Colonic mucosa (tissue), 4 donors: ENCODE measurements around the gene BTNL8. TPM values are rescaled to one million over a fixed set of nuclear protein-coding genes. Genes with fewer than 3 reads are reported as not detected.

Experiments
- DNase-seq: peaks from one replicate; pipeline ENCODE4 v3.0.0-alpha.2; 2020
- H3K27ac ChIP-seq: fragments of 200-600 bp; one replicate; pipeline ENCODE4 v1.8.0; 2021
- H3K27me3 ChIP-seq: fragments of 200-600 bp; one replicate; pipeline ENCODE4 v1.8.0; 2021
- H3K36me3 ChIP-seq: fragments of 200-600 bp; one replicate; pipeline ENCODE4 v1.8.0; 2021
- H3K4me1 ChIP-seq: fragments of 200-600 bp; one replicate; pipeline ENCODE4 v1.8.0; 2021; ENCODE audit warnings: mild to moderate bottlenecking
- H3K4me3 ChIP-seq: fragments of 200-600 bp; one replicate; pipeline ENCODE4 v1.8.0; 2021
- H3K9ac ChIP-seq, 2 donors: one replicate each; pipeline ENCODE4 v1.7.0; 2013; ENCODE audit warnings: control low read depth in 2 of 2, low read depth in 2 of 2, low read length in 2 of 2
- H3K9me3 ChIP-seq: fragments of 200-600 bp; one replicate; pipeline ENCODE4 v1.8.0; 2021
- intact Hi-C: fragments of 100-400 bp; cut with DNase I; formaldehyde crosslinking; loops from one replicate; pipeline ENCODE4 v1.14.1; 2022
- total RNA-seq, 2 donors: library from RNA; stranded (reverse); fragmentation: NEBNext Ultra II Directional in 1 of 2; extraction: Animal tissue kit (Norgen Biotek cat#: 25700) in 1 of 2; gene quantifications; one replicate each; pipeline ENCODE4 v1.2.1, GENCODE V29; 2021
- TF ChIP-seq, protein P1 (sequence below): fragments of 200-600 bp; IDR thresholded peaks from one replicate; pipeline ENCODE4 v1.8.0; 2022; ENCODE audit warnings: antibody characterized with exemption, mild to moderate bottlenecking
- donor health status: healthy.
- donor health status: DM: no; HTN: no; CAD: no.
- donor health status: DM: no; HTN: no; CAD: no.

Gene BTNL8
- total RNA-seq, 2 donors from 2014 or later, result 51.6 to 88.1 TPM

DNA sequence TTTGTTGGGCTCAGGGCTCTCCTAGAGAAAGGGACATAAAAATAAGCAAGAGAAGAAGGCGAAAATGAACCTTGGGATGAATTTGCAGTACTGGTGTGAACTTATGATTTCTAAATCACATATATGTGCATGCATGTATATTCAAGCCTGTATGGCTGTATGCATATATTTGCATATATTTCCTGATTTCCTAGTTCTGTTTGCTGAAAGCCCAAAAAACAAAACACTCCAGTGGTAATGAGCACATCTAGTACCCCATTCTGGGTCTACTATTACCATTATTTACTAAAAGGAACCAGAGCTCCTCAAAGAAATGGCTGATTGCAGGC lies 45.1 kb upstream of the BTNL8 start:
- no peaks in the 10 kb centered on the region for H3K4me1 ChIP-seq
- no peaks in the 10 kb centered on the region for H3K9me3 ChIP-seq
- TF ChIP-seq, protein P1, sequence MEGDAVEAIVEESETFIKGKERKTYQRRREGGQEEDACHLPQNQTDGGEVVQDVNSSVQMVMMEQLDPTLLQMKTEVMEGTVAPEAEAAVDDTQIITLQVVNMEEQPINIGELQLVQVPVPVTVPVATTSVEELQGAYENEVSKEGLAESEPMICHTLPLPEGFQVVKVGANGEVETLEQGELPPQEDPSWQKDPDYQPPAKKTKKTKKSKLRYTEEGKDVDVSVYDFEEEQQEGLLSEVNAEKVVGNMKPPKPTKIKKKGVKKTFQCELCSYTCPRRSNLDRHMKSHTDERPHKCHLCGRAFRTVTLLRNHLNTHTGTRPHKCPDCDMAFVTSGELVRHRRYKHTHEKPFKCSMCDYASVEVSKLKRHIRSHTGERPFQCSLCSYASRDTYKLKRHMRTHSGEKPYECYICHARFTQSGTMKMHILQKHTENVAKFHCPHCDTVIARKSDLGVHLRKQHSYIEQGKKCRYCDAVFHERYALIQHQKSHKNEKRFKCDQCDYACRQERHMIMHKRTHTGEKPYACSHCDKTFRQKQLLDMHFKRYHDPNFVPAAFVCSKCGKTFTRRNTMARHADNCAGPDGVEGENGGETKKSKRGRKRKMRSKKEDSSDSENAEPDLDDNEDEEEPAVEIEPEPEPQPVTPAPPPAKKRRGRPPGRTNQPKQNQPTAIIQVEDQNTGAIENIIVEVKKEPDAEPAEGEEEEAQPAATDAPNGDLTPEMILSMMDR, result no peak
- H3K36me3 ChIP-seq, result peaks cover 20% of the 10 kb centered on the region
- intact Hi-C loops, result no loop called here
- no peak overlapping the region for H3K4me3 ChIP-seq
- no peaks in the 10 kb centered on the region for H3K27me3 ChIP-seq
- no peak overlapping the region for H3K9ac ChIP-seq
- no peak overlapping the region for H3K27ac ChIP-seq
- no peak for DNase-seq

DNA sequence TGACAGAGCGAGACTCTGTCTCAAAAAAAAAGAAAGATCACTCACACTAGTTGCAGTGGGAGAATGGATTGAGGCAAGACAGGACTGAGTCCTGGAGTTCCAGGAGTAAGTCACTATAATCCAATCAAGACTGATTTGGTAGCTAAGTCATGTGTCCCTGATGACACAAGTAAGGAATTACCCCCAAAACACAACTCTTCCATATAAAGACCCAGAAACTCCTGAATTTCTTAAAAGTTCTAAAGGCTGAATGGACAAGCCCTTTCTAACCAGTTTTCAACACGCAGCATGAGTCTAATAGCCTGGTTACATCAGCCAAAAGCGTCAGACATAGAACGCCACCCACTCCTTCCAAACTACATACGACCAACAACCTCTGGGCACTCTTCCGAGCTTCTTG lies 40.4 kb upstream of the BTNL8 start:
- intact Hi-C loops, result no loop called here
- H3K9me3 ChIP-seq, result no peaks in the 10 kb centered on the region
- no peaks in the 10 kb centered on the region for H3K27me3 ChIP-seq
- H3K9ac ChIP-seq, result no peak overlapping the region
- H3K27ac ChIP-seq, result no peak overlapping the region
- H3K4me1 ChIP-seq, result peaks cover 8% of the 10 kb centered on the region
- TF ChIP-seq, protein P1, result no peak
- no peaks in the 10 kb centered on the region for H3K36me3 ChIP-seq
- no peak for DNase-seq
- no peak overlapping the region for H3K4me3 ChIP-seq

DNA sequence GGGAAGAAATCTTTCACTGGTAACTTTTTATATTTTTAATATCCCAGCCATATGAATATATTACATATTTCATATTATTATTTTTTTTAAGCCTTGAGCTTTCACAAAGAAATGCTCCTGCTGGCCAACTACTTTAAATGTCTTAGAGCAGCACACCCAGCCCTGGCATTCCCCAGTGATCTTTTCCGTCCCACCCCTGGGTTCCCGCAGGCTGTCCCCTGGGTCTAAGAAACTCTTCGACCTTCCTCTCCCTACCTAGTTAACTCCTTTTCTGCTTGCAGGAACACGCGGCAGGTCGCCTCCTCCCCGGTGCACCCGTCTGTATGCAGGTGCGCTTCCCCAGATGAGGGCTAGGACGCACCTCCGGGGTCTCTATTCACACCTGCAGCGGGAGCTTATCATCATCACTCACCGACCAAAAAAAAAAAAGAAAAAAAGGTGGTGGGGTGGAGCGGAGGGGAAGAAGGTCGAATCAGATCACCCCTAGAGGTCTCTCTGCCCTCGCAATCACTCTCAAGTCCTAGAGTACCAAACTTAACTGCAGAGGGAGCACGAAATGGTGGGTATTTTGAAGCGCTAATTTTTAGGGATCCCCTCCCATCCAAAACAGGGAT lies 38.6 kb upstream of the BTNL8 start:
- no peaks in the 10 kb centered on the region for H3K27me3 ChIP-seq
- H3K27ac ChIP-seq, result peak overlapping the region; percentile 96
- DNase-seq, result peak; percentile 44
- H3K9ac ChIP-seq, result peak overlapping the region; percentile 78 to 96
- intact Hi-C loops, result no loop called here
- H3K36me3 ChIP-seq, result no peaks in the 10 kb centered on the region
- H3K4me1 ChIP-seq, result peaks cover 8% of the 10 kb centered on the region
- TF ChIP-seq, protein P1, result peak; percentile 19
- H3K9me3 ChIP-seq, result no peaks in the 10 kb centered on the region
- peak overlapping the region; percentile 69 for H3K4me3 ChIP-seq

DNA sequence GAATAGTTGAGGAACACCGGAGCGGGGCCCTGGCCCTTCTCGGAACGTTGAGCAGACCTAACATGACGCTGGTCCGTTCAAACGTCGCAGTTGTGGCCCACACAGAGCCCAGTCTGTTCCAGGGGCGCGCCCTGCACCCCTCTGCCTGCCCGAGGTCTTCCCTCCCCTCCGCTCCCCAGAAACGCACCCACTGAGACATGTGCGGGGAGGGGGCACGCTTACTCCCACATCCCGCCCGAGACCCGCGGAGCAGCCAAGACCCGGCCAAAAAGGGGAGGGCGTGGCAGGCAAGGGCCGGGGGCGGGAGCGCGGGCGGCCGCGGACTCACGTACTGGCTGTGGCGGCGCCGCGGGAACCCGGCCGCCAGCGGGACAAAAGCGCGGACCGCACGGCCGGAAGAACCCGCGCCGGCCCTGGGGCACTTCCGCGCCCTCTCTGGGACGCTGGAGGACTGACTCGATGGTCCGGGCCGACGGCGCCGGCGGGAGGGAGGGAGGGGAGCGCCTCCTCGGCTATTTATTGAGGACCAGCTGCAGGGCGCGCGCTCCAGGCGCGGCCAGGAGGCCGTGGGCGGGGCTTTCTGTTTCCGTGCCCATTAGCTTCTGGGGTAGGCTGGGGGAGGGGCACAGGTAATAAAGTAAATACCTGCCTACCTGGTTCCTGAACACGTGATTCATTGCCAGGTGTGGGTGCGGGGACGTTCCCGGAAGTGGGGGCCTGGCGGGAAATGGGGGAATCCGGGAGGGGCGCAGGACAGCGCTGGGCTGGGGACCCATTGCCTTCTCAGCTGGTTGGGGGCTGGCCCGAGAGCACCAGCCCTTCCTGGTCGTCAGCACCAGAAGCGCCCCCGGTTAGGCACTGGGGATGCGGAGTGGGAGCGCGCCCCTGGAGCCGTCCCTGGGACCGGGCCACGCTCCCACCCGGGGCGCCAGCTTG lies 37.8 kb upstream of the BTNL8 start, which contains the start of gene ZFP62:
ZFP62 (minus strand) TSS at position 390 of the 936 bp plus-strand sequence; CDS start at position 333, 57 bp downstream.
- intact Hi-C loops, result no loop called here

DNA sequence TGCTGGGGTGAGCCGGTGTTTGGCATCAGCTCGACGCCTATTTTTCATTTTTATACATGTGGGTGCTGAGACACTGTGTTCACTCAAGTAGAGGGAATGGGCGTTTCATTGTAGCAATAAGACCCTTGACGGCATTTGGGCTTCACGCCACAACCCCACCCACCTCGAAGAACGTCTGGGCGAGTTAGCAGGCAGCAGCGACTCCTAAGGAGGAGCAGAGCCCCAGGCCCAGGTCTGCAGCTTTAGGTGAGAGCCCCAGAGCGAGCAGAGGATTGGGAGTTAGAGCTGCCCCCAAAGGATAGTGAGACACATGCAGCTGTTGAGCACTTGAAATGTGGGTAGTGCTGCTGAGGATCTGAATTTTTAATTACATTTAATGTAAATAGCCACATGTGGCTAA lies 36.3 kb upstream of the BTNL8 start:
- Histone ChIP-seq H3K4me1 (peaks cover 8% of the 10 kb centered on the region), H3K9me3 (no peaks in the 10 kb centered on the region), H3K4me3 (no peak overlapping the region), H3K27me3 (no peaks in the 10 kb centered on the region), H3K27ac (peak overlapping the region; percentile 65), H3K9ac (no peak overlapping the region), H3K36me3 (no peaks in the 10 kb centered on the region)
- intact Hi-C loops, result no loop called here
- TF ChIP-seq, protein P1, result no peak
- DNase-seq, result no peak

More for the DNA sequence above, 37.8 kb upstream of the BTNL8 start, which contains the start of gene ZFP62:
- DNase-seq, result peak; percentile 96
- TF ChIP-seq, protein P1, result no peak
- Histone ChIP-seq H3K27ac (peak within 1 kb of the TSS; percentile 96), H3K9me3 (no peaks in the 10 kb centered on the region), H3K4me3 (peak within 1 kb of the TSS; percentile 69), H3K4me1 (peaks cover 8% of the 10 kb centered on the region), H3K36me3 (no peaks in the 10 kb centered on the region), H3K9ac (peak within 1 kb of the TSS; percentile 87 to 96), H3K27me3 (no peaks in the 10 kb centered on the region)
